HepG2 (cell line): ENCODE results near the gene DDOST. TPM values are rescaled to one million over a fixed set of nuclear protein-coding genes. Genes with fewer than 3 reads are reported as not detected.

ENCODE experiments used
- ARID5B ChIP-seq: IDR thresholded peaks from 2 replicates; pipeline ENCODE4 v1.4.0; 2020; ENCODE audit warnings: mild to moderate bottlenecking, missing genetic modification reagents
- ATF3 ChIP-seq: sonication (generic); formaldehyde crosslinking; IDR thresholded peaks from 2 replicates; pipeline ENCODE4 v1.4.0; 2020; ENCODE audit warnings: missing genetic modification reagents
- CSRNP1 ChIP-seq: sonication (generic); formaldehyde crosslinking; IDR thresholded peaks from 2 replicates; pipeline ENCODE4 v1.8.1; 2023; ENCODE audit warnings: mild to moderate bottlenecking, missing genetic modification reagents
- ETV5 ChIP-seq: IDR thresholded peaks from 2 replicates; pipeline ENCODE4 v1.6.1; 2018; ENCODE audit warnings: missing biosample characterization, missing genetic modification reagents, inconsistent platforms, borderline replicate concordance
- GATAD2A ChIP-seq: IDR thresholded peaks from 2 replicates; pipeline ENCODE4 v1.6.1; 2016
- GTF3A ChIP-seq: sonication (generic); formaldehyde crosslinking; conservative IDR thresholded peaks from 2 replicates; pipeline ENCODE4 v1.4.0; 2020; ENCODE audit warnings: mild to moderate bottlenecking, missing genetic modification reagents
- MYNN ChIP-seq: sonication (generic); formaldehyde crosslinking; IDR thresholded peaks from 2 replicates; pipeline ENCODE4 v1.4.0; 2020; ENCODE audit warnings: mild to moderate bottlenecking, low read depth, missing genetic modification reagents
- PATZ1 ChIP-seq: sonication (generic); formaldehyde crosslinking; IDR thresholded peaks from 2 replicates; pipeline ENCODE4 v1.4.0; 2020; ENCODE audit warnings: missing genetic modification reagents
- POLR2AphosphoS5 ChIP-seq: IDR thresholded peaks from 2 replicates; pipeline ENCODE4 v1.6.1; 2012; ENCODE audit warnings: low read depth, low read length
- SALL1 ChIP-seq: sonication (generic); formaldehyde crosslinking; IDR thresholded peaks from 2 replicates; pipeline ENCODE4 v1.8.0; 2022; ENCODE audit warnings: mild to moderate bottlenecking, missing genetic modification reagents
- SOX13 ChIP-seq, 3 experiments: fragments of 450-650 bp in 1 of 3; sonication (generic) in 1 of 3; formaldehyde crosslinking in 1 of 3; IDR thresholded peaks in 2 of 3; conservative IDR thresholded peaks in 1 of 3; 2 replicates each; pipeline versions ENCODE4 v1.5.0 to v1.6.1; 2016 to 2020; ENCODE audit warnings: antibody characterized with exemption in 1 of 3, mild to moderate bottlenecking in 1 of 3, missing compliant biosample characterization in 1 of 3, missing genetic modification reagents in 1 of 3, moderate library complexity in 1 of 3
- SOX5 ChIP-seq: IDR thresholded peaks from 2 replicates; pipeline ENCODE4 v1.6.1; 2016; ENCODE audit warnings: borderline replicate concordance
- SOX6 ChIP-seq, 2 experiments: fragments of 450-650 bp in 1 of 2; sonication (generic) in 1 of 2; formaldehyde crosslinking in 1 of 2; IDR thresholded peaks; 2 replicates each; pipeline versions ENCODE4 v1.4.0 to v1.6.1; 2017 to 2020; ENCODE audit warnings: antibody characterized with exemption in 1 of 2, mild to moderate bottlenecking in 1 of 2, missing genetic modification reagents in 1 of 2
- SP5 ChIP-seq: IDR thresholded peaks from 2 replicates; pipeline ENCODE4 v1.6.1; 2016; ENCODE audit warnings: low read depth, borderline replicate concordance
- TEAD2 ChIP-seq: sonication (generic); formaldehyde crosslinking; IDR thresholded peaks from 2 replicates; pipeline ENCODE4 v1.9.0; 2021; ENCODE audit warnings: missing genetic modification reagents
- TFAP4 ChIP-seq: sonication (generic); IDR thresholded peaks from 2 replicates; pipeline ENCODE4 v1.6.1; 2016; ENCODE audit warnings: low read depth, borderline replicate concordance
- XBP1 ChIP-seq: sonication (generic); formaldehyde crosslinking; IDR thresholded peaks from 2 replicates; pipeline ENCODE4 v1.5.0; 2020; ENCODE audit warnings: missing genetic modification reagents
- ZC3H4 ChIP-seq: sonication (generic); formaldehyde crosslinking; IDR thresholded peaks from 2 replicates; pipeline ENCODE4 v1.4.0; 2020; ENCODE audit warnings: missing genetic modification reagents, borderline replicate concordance
- ZMYM3 ChIP-seq: sonication (generic); formaldehyde crosslinking; IDR thresholded peaks from 2 replicates; pipeline ENCODE4 v1.5.1; 2020; ENCODE audit warnings: mild to moderate bottlenecking, missing genetic modification reagents
- ZNF761 ChIP-seq: sonication (generic); formaldehyde crosslinking; conservative IDR thresholded peaks from 2 replicates; pipeline ENCODE4 v1.4.0; 2020; ENCODE audit warnings: mild to moderate bottlenecking, missing genetic modification reagents
- ZNF768 ChIP-seq: sonication (generic); formaldehyde crosslinking; IDR thresholded peaks from 2 replicates; pipeline ENCODE4 v1.4.0; 2020; ENCODE audit warnings: missing genetic modification reagents
- ZNF792 ChIP-seq: IDR thresholded peaks from 2 replicates; pipeline ENCODE4 v1.6.1; 2016
- polyA plus RNA-seq, 8 experiments: library from polyadenylated mRNA; depleted of rRNA in 3 of 8; stranded (reverse) in 7 of 8; unstranded in 1 of 8; fragments of >200 nt; fragmentation: Illumina TruSeq in 4 of 8; extraction: Trizol in 4 of 8; gene quantifications; 2 replicates each; pipeline versions ENCODE4 v1.2.1 to v1.2.3, GENCODE V29; 2011 to 2016; ENCODE audit warnings: low read depth in 4 of 8, missing spikeins in 1 of 8, mixed read lengths in 1 of 8; ENCODE audit not compliant: insufficient read depth in 1 of 8
- total RNA-seq, 5 experiments: library from RNA; depleted of rRNA; stranded (reverse); fragments of >200 nt; fragmentation: Illumina TruSeq; extraction: Trizol; gene quantifications; 2 replicates each; pipeline ENCODE4 v1.2.3, GENCODE V29; 2016; ENCODE audit warnings: low read depth in 1 of 5

DDOST gene
- total and polyA plus RNA-seq, 2 of the 13 experiments (the other 11 are each of a cell fraction or from before 2014, with no cell fraction given), result 335 to 494 TPM

GRCh38 chr1:20689645-20690056 is 28.5 kb upstream of the DDOST start (continued):
- TF ChIP-seq SOX6 (IDR thresholded peaks at IDR 0.05), result no peak
- TF ChIP-seq SOX6 (CRISPR knock-in tag; IDR thresholded peaks at IDR 0.05), result peak; percentile 90
- TF ChIP-seq ARID5B (CRISPR knock-in tag), result peak; percentile 20; the same call in 1 of the 2 replicates
- TF ChIP-seq TEAD2 (CRISPR knock-in tag), result no peak
- no peak for TF ChIP-seq GTF3A (CRISPR knock-in tag)
- peak; percentile 44; the same call in 1 of the 2 replicates for TF ChIP-seq ETV5 (CRISPR knock-in tag)
- TF ChIP-seq MYNN (CRISPR knock-in tag), result no peak
- TF ChIP-seq GATAD2A (CRISPR knock-in tag), result peak; percentile 60
- TF ChIP-seq TFAP4, result 0 out of 2 replicates have a peak, but pooled peaks have one; percentile 23
- TF ChIP-seq PATZ1 (CRISPR knock-in tag), result no peak
- TF ChIP-seq CSRNP1, result no peak
- no peak for TF ChIP-seq ATF3 (CRISPR knock-in tag)
- peak; percentile 98 for TF ChIP-seq ZNF768 (CRISPR knock-in tag)
- 0 out of 2 replicates have a peak, but pooled peaks have one; percentile 23 for TF ChIP-seq SALL1 (CRISPR knock-in tag)
- TF ChIP-seq ZMYM3 (CRISPR knock-in tag), result peak; percentile 82
- peak; percentile 75; the same call in 1 of the 2 replicates for TF ChIP-seq SOX5 (CRISPR knock-in tag)
- no peak for TF ChIP-seq POLR2AphosphoS5
- no peak for TF ChIP-seq ZNF761 (CRISPR knock-in tag)
- 0 out of 2 replicates have a peak, but pooled peaks have one; percentile 25 for TF ChIP-seq ZNF792 (CRISPR knock-in tag)
- 0 out of 2 replicates have a peak, but pooled peaks have one; percentile 11 for TF ChIP-seq SP5 (CRISPR knock-in tag)
- no peak for TF ChIP-seq SOX13 (IDR thresholded peaks at IDR 0.05)
- peak in 1 of 2 experiments; percentile 80; a peak in 2 of 4 replicates for TF ChIP-seq SOX13 (CRISPR knock-in tag; conservative IDR thresholded peaks at IDR 0.05 in 1 of 2, IDR thresholded peaks at IDR 0.05 in 1 of 2)
- TF ChIP-seq XBP1 (CRISPR knock-in tag), result no peak
- TF ChIP-seq ZC3H4, result no peak
